Mesenchymal stem cell (in vitro differentiated cells and primary cell): ENCODE data around the gene BID.

Experiments
- DNase-seq: peaks from one replicate; pipeline ENCODE4 v3.0.0-alpha.2; 2013
- H2AFZ ChIP-seq: one replicate; pipeline ENCODE4 v1.6.1; 2013; ENCODE audit warnings: low read depth, mild to moderate bottlenecking, control low read depth, inconsistent platforms, low read length, moderate library complexity
- H2AK5ac ChIP-seq: 2 replicates; pipeline ENCODE4 v1.6.1; 2013; ENCODE audit warnings: low read length, moderate library complexity, mild to moderate bottlenecking, inconsistent platforms; ENCODE audit not compliant: severe bottlenecking
- H2BK120ac ChIP-seq: one replicate; pipeline ENCODE4 v1.6.1; 2013; ENCODE audit warnings: low read depth, mild to moderate bottlenecking, inconsistent platforms, low read length, moderate library complexity
- H2BK12ac ChIP-seq, 2 experiments: one replicate each; pipeline ENCODE4 v1.6.1; 2013; ENCODE audit warnings: inconsistent platforms in 2 of 2, low read length in 2 of 2, mild to moderate bottlenecking in 2 of 2, moderate library complexity in 2 of 2, control low read depth in 1 of 2
- H2BK15ac ChIP-seq: one replicate; pipeline ENCODE4 v1.6.1; 2013; ENCODE audit warnings: mild to moderate bottlenecking, low read depth, inconsistent platforms; ENCODE audit not compliant: poor library complexity, severe bottlenecking
- H2BK5ac ChIP-seq: 2 replicates; pipeline ENCODE4 v1.6.1; 2013; ENCODE audit warnings: low read depth, mild to moderate bottlenecking, low read length, control low read depth, inconsistent platforms; ENCODE audit not compliant: poor library complexity, severe bottlenecking
- H3K14ac ChIP-seq, 2 experiments: one replicate each; pipeline ENCODE4 v1.6.1; 2013; ENCODE audit warnings: inconsistent platforms in 2 of 2, low read length in 2 of 2, control low read depth in 1 of 2, mild to moderate bottlenecking in 1 of 2, moderate library complexity in 1 of 2
- H3K18ac ChIP-seq, 2 experiments: one replicate each; pipeline ENCODE4 v1.6.1; 2013; ENCODE audit warnings: inconsistent platforms in 2 of 2, low read length in 2 of 2, control low read depth in 1 of 2, low read depth in 1 of 2, mild to moderate bottlenecking in 1 of 2
- H3K23ac ChIP-seq, 2 experiments: one replicate each; pipeline ENCODE4 v1.6.1; 2013; ENCODE audit warnings: inconsistent platforms in 2 of 2, low read length in 2 of 2, mild to moderate bottlenecking in 2 of 2, moderate library complexity in 2 of 2, control low read depth in 1 of 2
- H3K27ac ChIP-seq: 2 replicates; pipeline ENCODE4 v1.5.1; 2013; ENCODE audit warnings: mild to moderate bottlenecking, moderate library complexity, low read length, control low read depth, inconsistent platforms; ENCODE audit not compliant: poor library complexity, severe bottlenecking
- H3K27me3 ChIP-seq, 2 experiments: 2 replicates each; pipeline versions ENCODE4 v1.6.1 to v1.7.0; 2013; ENCODE audit warnings: low read length in 2 of 2, mild to moderate bottlenecking in 2 of 2, moderate library complexity in 2 of 2, control low read depth in 1 of 2, inconsistent platforms in 1 of 2; ENCODE audit not compliant: control insufficient read depth in 1 of 2, insufficient read depth in 1 of 2
- H3K36me3 ChIP-seq, 2 experiments: 2 replicates each; pipeline versions ENCODE4 v1.6.1 to v1.7.0; 2013; ENCODE audit warnings: low read length in 2 of 2, control low read depth in 1 of 2, inconsistent platforms in 1 of 2, low read depth in 1 of 2, mild to moderate bottlenecking in 1 of 2; ENCODE audit not compliant: insufficient read depth in 2 of 2, control insufficient read depth in 1 of 2
- H3K4ac ChIP-seq, 2 experiments: one replicate each; pipeline ENCODE4 v1.6.1; 2013; ENCODE audit warnings: inconsistent platforms in 2 of 2, low read length in 2 of 2, mild to moderate bottlenecking in 2 of 2, moderate library complexity in 2 of 2, control low read depth in 1 of 2, low read depth in 1 of 2
- H3K4me1 ChIP-seq: 2 replicates; pipeline ENCODE4 v1.6.1; 2013; ENCODE audit warnings: low read depth, low read length, control low read depth; ENCODE audit not compliant: control insufficient read depth, insufficient read depth
- H3K4me2 ChIP-seq: 2 replicates; pipeline ENCODE4 v1.6.1; 2013; ENCODE audit warnings: low read length, mild to moderate bottlenecking, inconsistent platforms; ENCODE audit not compliant: poor library complexity, severe bottlenecking
- H3K4me3 ChIP-seq, 2 experiments: 2 replicates each; pipeline versions ENCODE4 v1.5.1 to v1.7.0; 2013; ENCODE audit warnings: low read length in 2 of 2, mild to moderate bottlenecking in 2 of 2, control low read depth in 1 of 2, low read depth in 1 of 2; ENCODE audit not compliant: insufficient read depth in 1 of 2
- H3K79me1 ChIP-seq: replicated peaks from 2 replicates; pipeline ENCODE4 v1.6.1; 2013; ENCODE audit warnings: mild to moderate bottlenecking, control low read depth, low read length, inconsistent platforms; ENCODE audit not compliant: poor library complexity, severe bottlenecking
- H3K9ac ChIP-seq: 2 replicates; pipeline ENCODE4 v1.7.0; 2013; ENCODE audit warnings: mild to moderate bottlenecking, low read length, moderate library complexity
- H3K9me3 ChIP-seq: 2 replicates; pipeline ENCODE4 v1.7.0; 2013; ENCODE audit warnings: mild to moderate bottlenecking, low read length; ENCODE audit not compliant: control insufficient read depth
- H4K8ac ChIP-seq: one replicate; pipeline ENCODE4 v1.6.1; 2013; ENCODE audit warnings: inconsistent platforms, mild to moderate bottlenecking, low read length, moderate library complexity
- H4K91ac ChIP-seq: one replicate; pipeline ENCODE4 v1.6.1; 2013; ENCODE audit warnings: mild to moderate bottlenecking, low read length, inconsistent platforms
- WGBS: methylation state at CpG from one replicate; pipeline ENCODE4 v1.1.7; 2013; ENCODE audit warnings: mixed read lengths; 5-methylcytosine and 5-hydroxymethylcytosine counted together

BID gene

GRCh38 chr22:17792299-17792698 is 18.0 kb upstream of the BID start:
- Histone ChIP-seq H3K79me1 (peaks cover 10% of the 10 kb centered on the region), H2AFZ (no peak overlapping the region), H2BK120ac (no peak overlapping the region), H3K18ac (no peak overlapping the region), H3K9me3 (no peaks in the 10 kb centered on the region), H2BK12ac (no peak overlapping the region), H4K91ac (no peak overlapping the region), H2BK15ac (no peak overlapping the region), H3K23ac (no peak overlapping the region), H3K9ac (no peak overlapping the region), H3K36me3 (peaks cover 45 to 87% of the 10 kb centered on the region in 2 experiments), H2BK5ac (no peak overlapping the region), H3K4me1 (no peaks in the 10 kb centered on the region), H3K14ac (no peak overlapping the region), H3K4me3 (no peak overlapping the region), H3K4ac (no peak overlapping the region), H3K27me3 (no peaks in the 10 kb centered on the region), H3K4me2 (no peak overlapping the region), H2AK5ac (no peak overlapping the region), H4K8ac (no peak overlapping the region), H3K27ac (no peak overlapping the region)
- no peak for DNase-seq
- WGBS: 60% methylated on average over 5 of the region's 5 CpGs

- Histone ChIP-seq H3K23ac (no peak overlapping the region), H2BK15ac (no peak overlapping the region), H3K4me1 (peaks cover 6% of the 10 kb centered on the region), H3K9me3 (no peaks in the 10 kb centered on the region), H2AFZ (no peak overlapping the region), H3K18ac (no peak overlapping the region), H2BK5ac (no peak overlapping the region), H3K27me3 (no peaks in the 10 kb centered on the region), H2BK120ac (no peak overlapping the region), H3K9ac (no peak overlapping the region), H4K91ac (no peak overlapping the region), H3K79me1 (peaks cover 4% of the 10 kb centered on the region), H3K4me3 (no peak overlapping the region), H3K36me3 (peaks cover 36 to 86% of the 10 kb centered on the region in 2 experiments), H3K4me2 (no peak overlapping the region), H3K14ac (no peak overlapping the region), H4K8ac (no peak overlapping the region), H2AK5ac (no peak overlapping the region), H2BK12ac (no peak overlapping the region), H3K27ac (no peak overlapping the region), H3K4ac (no peak overlapping the region)
- 95% methylated on average over 21 of the region's 21 CpGs for WGBS
- DNase-seq: no peak
These were observed 16.9 kb upstream of the BID start for GRCh38 chr22:17791196-17791595.

- Histone ChIP-seq H4K91ac (no peak overlapping the region), H3K4ac (no peak overlapping the region), H2BK15ac (no peak overlapping the region), H3K27me3 (no peaks in the 10 kb centered on the region), H2BK5ac (no peak overlapping the region), H3K27ac (no peak overlapping the region), H3K36me3 (peaks cover 32 to 81% of the 10 kb centered on the region in 2 experiments), H2BK12ac (no peak overlapping the region), H3K4me1 (peaks cover 10% of the 10 kb centered on the region), H3K79me1 (peaks cover 1% of the 10 kb centered on the region), H3K4me2 (no peak overlapping the region), H2BK120ac (no peak overlapping the region), H3K14ac (no peak overlapping the region), H3K9ac (no peak overlapping the region), H2AFZ (no peak overlapping the region), H3K4me3 (no peak overlapping the region), H3K9me3 (no peaks in the 10 kb centered on the region), H3K18ac (no peak overlapping the region), H4K8ac (no peak overlapping the region), H2AK5ac (no peak overlapping the region), H3K23ac (no peak overlapping the region)
- 96% methylated on average over 22 of the region's 27 CpGs for WGBS
- no peak for DNase-seq
These were observed 15.3 kb upstream of the BID start for GRCh38 chr22:17789379-17790200.

GRCh38 chr22:17788528-17789378 is 14.5 kb upstream of the BID start:
- WGBS: 91% methylated on average over 28 of the region's 32 CpGs
- peaks cover 32 to 74% of the 10 kb centered on the region in 2 experiments for H3K36me3 ChIP-seq

More at GRCh38 chr22:17788528-17789378, 14.5 kb upstream of the BID start:
- no peaks in the 10 kb centered on the region for H3K9me3 ChIP-seq
- H2BK5ac ChIP-seq: no peak overlapping the region
- no peak overlapping the region for H2BK120ac ChIP-seq
- H4K91ac ChIP-seq: no peak overlapping the region
- no peak overlapping the region for H3K4me2 ChIP-seq
- H3K4me3 ChIP-seq: no peak overlapping the region
- no peak for DNase-seq
- H2AFZ ChIP-seq: no peak overlapping the region
- no peak overlapping the region for H2BK12ac ChIP-seq
- H2AK5ac ChIP-seq: no peak overlapping the region
- no peak overlapping the region for H3K4ac ChIP-seq
- H3K79me1 ChIP-seq: no peaks in the 10 kb centered on the region
- no peak overlapping the region for H4K8ac ChIP-seq
- no peak overlapping the region for H3K18ac ChIP-seq
- no peaks in the 10 kb centered on the region for H3K27me3 ChIP-seq
- no peak overlapping the region for H3K9ac ChIP-seq
- no peak overlapping the region for H3K14ac ChIP-seq
- no peak overlapping the region for H2BK15ac ChIP-seq
- H3K23ac ChIP-seq: no peak overlapping the region
- peaks cover 10% of the 10 kb centered on the region for H3K4me1 ChIP-seq
- no peak overlapping the region for H3K27ac ChIP-seq
